ENCODE results near the gene HJV.

The HJV gene

DNA sequence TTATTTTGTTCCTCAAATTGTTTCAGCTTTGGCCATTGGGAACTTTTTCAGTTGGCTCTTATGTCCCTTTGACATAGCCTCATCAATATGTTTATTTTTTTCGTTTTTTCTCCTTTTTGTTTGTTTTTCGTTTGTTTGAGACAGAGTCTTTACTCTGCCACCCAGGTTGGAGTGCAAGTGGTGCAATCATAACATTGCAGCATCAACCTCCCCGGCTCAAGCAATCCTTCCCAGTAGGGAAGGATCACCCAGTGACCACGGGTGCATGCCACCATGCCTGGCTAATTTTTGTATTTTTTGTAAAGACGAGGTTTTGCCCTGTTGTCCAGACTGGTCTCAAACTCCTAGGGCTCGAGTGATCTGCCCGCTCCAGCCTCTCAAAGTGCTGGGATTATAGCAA, 49.0 kb downstream of the HJV start:
- DNase-seq: no peak

All from NCI-H2107 (cell line).